Measurements from ENCODE around the gene TRPV2.
A peak's percentile ranks its signal among the peaks of the same experiment; 100 is the strongest.
"Not testable (repeated sequence)": the region's sequence is repeated elsewhere in the genome, so short reads cannot be mapped to it uniquely, and the experiment has no call there.

The TRPV2 gene, protein sequence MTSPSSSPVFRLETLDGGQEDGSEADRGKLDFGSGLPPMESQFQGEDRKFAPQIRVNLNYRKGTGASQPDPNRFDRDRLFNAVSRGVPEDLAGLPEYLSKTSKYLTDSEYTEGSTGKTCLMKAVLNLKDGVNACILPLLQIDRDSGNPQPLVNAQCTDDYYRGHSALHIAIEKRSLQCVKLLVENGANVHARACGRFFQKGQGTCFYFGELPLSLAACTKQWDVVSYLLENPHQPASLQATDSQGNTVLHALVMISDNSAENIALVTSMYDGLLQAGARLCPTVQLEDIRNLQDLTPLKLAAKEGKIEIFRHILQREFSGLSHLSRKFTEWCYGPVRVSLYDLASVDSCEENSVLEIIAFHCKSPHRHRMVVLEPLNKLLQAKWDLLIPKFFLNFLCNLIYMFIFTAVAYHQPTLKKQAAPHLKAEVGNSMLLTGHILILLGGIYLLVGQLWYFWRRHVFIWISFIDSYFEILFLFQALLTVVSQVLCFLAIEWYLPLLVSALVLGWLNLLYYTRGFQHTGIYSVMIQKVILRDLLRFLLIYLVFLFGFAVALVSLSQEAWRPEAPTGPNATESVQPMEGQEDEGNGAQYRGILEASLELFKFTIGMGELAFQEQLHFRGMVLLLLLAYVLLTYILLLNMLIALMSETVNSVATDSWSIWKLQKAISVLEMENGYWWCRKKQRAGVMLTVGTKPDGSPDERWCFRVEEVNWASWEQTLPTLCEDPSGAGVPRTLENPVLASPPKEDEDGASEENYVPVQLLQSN

DNA sequence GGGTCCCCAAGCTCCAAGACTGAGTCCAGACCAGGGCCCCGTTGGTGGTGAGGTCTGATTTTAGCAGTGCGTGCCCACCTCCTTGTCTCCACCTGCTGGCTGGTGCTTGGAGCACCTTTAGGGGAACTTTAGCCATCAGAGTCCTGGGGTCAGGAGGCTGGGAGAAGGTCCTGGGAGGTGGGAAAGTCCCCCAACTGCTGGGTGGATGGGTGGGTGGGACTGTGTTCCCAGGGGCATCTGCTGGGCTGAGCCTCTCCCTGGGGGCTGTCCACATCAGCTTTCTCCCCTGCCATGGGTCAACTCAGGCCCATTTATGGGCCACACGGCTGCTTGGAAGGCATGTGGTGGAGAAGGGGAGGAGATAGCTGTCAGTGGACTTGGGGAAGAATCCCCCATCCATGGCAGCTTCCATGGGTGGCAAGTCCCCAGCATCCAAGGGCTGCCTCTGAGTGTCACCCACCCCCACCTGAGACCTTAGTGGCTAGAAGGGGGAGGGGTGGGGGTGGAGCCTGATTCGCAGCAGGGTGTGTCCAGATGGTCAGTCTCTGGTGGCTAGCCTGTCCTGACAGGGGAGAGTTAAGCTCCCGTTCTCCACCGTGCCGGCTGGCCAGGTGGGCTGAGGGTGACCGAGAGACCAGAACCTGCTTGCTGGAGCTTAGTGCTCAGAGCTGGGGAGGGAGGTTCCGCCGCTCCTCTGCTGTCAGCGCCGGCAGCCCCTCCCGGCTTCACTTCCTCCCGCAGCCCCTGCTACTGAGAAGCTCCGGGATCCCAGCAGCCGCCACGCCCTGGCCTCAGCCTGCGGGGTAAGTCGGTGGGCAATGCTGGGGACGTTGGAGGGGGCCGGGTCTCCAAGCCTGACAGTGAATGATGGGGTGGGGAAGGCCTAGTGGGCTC lies at the start of gene TRPV2:
TRPV2 (plus strand) TSS at position 541 of the 894 bp plus-strand sequence. CDS start 2,098 bp downstream, outside the sequence.
- no peak for DNase-seq

DNA sequence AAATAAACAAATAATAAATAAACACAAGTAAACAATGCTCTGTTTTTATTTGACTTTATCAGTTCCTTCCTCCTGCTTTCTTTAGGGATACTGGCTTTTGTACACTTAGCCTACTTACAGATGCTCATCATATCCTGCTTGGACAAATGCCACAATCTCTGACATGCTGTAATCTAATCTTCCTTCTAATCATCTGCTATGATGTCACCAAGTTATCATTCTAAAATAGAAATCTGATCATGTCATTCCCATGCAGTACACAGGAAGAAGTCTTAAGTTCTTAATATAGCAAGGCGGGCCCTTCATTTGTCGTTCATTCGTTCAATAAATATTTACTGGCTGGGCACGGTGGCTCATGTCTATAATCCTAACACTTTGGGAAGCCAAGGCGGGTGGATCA lies 43.6 kb upstream of the TRPV2 start:
- DNase-seq = no peak

DNA sequence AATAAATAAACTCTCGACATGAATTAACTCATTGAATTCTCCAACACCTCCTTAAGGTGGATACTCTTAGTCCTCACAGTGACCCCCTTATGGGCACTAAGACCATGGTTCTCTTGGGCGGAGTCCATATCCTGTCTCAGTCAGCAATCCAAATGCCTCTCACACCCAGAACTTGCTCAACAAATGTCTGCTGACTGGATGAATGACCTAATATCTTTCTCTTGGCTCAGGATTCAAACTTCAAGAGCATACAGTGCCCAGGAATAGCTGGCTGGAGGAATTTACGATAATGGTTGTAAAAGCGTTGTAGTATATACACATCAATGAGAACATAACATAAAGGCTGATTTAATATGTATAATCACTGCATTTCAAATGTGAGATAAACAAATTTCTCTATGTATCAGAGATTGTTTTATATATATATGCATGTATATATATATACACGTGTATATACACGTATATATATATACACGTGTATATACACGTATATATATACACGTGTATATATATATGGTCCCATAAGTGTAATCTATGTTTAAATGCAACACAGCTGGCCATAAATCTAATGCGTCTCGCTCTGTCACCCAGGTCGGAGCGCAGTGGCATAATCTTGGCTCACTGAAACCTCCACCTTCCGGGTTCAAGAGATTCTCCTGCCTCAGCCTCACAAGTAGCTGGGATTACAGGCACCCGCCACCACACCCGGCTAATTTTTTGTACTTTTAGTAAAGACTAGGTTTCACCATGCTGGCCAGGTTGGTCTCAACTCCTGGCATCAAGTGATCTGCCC lies 41.0 kb upstream of the TRPV2 start:
- no peak for DNase-seq

DNA sequence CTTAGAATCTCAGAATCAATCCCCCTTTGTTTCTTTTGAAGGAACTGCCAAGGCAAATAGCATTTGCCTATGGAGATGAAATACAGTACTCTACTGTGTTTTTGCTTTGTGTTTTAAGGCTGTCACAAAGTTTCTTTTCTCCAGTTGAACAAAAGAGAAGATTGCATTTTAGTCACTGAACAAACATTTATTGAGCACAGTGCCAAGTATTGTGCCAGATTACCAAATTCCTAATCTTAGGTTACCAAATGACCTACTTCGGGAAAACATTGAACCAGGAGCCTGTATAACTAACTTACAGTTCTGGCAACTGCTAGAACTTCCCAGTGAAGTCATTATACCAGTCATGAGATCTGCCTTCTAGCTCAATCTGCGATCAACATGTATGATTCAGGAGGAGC lies 37.4 kb upstream of the TRPV2 start:
- no peak for DNase-seq

DNA sequence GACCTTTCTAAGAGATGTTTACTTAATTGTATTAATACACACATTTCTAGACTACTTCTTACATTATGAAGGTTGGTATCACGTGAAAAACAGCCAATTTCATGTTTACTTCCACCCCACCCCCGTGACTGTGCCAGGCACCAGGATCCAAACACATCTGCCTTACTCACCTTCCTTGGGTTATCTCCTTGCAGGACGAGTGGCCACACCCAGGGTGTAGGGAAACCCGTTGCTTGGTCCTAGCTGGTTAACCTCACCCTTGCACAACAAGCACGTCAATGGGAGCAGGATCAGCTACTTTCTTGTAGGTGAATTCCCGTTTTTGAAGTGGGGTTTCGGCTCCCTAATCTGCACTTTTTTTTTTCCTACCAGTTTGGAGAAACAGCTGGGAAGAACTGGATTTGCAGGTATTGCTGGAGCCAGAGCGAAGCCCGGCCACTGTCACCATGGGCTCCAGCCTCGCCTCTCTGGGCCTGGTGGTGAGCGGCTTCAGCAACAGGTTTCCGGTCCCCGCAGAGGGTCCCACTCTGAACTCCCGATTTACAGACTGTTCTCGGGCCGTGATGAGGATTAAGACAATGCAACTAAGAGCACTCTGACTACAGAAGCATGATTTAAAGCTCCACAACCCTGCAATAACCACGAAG lies 36.6 kb upstream of the TRPV2 start:
- no peak for DNase-seq

DNA sequence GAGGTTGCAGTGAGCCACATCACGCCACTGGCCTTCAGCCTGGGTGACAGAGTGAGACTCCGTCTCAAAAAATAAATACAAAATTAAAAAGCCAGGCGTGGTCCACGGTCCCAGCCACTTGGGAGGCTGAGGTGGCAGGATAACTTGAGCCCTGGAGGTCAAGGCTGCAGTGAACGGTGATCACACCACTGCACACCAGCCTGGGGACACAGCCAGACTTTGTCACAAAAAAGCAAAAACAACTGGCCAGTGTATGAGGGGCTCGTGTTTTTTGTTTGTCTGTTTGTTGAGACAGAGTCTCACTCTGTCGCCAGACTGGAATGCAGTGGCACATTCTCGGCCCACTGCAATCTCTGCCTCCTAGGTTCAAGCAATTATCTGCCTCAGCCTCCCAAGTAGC lies 35.7 kb upstream of the TRPV2 start:
- no peak for DNase-seq

DNA sequence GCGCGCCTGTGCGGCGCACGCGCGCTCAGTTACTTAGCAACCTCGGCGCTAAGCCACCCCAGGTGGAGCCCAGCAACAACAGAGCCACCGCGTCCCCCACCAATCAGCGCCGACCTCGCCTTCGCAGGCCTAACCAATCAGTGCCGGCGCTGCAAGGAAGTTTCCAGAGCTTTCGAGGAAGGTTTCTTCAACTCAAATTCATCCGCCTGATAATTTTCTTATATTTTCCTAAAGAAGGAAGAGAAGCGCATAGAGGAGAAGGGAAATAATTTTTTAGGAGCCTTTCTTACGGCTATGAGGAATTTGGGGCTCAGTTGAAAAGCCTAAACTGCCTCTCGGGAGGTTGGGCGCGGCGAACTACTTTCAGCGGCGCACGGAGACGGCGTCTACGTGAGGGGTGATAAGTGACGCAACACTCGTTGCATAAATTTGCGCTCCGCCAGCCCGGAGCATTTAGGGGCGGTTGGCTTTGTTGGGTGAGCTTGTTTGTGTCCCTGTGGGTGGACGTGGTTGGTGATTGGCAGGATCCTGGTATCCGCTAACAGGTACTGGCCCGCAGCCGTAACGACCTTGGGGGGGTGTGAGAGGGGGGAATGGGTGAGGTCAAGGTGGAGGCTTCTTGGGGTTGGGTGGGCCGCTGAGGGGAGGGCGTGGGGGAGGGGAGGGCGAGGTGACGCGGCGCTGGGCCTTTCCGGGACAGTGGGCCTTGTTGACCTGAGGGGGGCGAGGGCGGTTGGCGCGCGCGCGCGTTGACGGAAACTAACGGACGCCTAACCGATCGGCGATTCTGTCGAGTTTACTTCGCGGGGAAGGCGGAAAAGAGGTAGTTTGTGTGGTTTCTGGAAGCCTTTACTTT lies 34.5 kb upstream of the TRPV2 start, which contains the start of gene UBB:
UBB (plus strand) TSS at position 452 of the 856 bp plus-strand sequence. CDS start 817 bp downstream, outside the sequence.
- peak; percentile 91 for DNase-seq

DNA sequence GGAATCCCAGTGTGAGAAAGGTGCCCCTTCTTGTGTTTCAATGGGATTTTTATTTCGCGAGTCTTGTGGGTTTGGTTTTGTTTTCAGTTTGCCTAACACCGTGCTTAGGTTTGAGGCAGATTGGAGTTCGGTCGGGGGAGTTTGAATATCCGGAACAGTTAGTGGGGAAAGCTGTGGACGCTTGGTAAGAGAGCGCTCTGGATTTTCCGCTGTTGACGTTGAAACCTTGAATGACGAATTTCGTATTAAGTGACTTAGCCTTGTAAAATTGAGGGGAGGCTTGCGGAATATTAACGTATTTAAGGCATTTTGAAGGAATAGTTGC lies 33.9 kb upstream of the TRPV2 start:
- no peak for DNase-seq

DNA sequence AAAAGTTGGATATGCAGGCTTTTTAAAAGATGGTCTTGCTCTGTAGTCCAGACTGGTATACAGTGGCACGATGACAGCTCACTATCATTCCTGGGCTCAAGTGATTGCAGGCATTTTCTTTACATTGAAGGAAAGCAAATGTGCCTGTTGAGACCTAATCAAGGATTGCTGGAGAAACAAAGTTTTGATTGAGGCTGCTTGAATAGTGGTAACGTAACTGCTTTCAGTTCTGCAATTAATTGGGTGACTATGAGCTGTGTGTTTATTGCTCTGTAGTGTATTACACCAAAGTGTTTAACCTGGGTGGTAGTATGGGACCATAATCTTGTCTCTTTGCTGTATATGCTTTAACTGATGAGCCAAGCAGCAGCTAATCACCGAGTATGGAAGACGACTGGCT lies 32.2 kb upstream of the TRPV2 start:
- no peak for DNase-seq

DNA sequence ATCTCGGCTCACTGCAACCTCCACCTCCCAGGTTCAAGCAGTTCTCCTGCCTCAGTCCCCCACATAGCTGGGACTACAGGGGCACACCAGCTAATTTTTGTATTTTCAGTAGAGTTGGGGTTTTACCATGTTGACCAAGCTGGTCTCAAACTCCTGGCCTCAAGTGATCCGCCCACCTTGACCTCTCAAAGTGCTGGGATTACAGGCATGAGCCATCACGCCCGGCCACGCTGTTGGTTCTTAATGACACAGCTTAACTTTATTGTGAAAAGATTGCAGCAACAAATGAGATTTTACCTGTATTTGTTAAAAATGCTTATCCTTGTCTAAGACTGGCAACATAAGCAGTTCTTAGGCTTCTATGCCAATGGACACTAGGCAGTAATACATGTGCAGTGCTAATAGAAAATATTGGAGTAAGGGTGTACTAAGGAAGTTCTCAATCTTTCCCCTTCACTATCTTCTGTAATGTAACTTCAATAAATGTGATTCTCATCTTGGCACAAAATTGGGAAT lies 31.5 kb upstream of the TRPV2 start:
- DNase-seq = no peak

DNA sequence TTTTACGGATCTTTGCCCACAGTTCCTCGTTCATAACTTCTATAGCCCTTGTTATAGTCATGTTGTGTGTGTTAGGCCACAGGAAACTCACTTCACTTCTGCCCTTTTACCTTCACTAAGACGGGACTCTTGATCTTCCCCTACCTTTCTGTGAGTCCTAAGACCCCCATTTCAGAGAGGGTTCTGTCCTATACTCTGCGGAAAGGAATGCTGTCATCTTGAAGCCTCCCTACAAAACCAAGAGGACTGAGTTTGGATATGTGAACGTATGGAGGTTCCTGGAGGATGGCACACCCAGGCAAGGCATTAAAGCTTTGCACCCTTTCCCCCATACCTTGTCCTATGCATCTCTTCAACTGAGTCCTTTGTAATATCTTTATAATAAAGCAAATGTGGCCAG lies 30.8 kb upstream of the TRPV2 start:
- no peak for DNase-seq

DNA sequence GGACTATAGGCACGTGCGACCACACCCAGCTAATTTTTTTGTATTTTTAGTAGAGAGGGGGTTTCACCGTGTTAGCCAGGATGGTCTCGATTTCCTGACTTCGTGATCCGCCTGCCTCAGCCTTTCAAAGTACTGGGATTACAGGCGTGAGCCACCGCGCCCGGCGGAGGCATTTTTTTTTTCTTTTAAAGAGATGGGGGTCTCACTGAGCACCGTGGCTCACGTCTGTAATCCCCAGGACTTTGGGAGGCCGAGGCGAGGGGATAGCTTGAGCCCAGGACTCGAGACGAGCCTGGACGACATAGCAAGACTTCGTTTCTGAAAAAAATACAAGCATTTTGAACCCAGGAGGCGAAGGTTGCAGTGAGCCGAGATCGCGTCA lies 29.3 kb upstream of the TRPV2 start:
- not testable (repeated sequence) for DNase-seq

DNA sequence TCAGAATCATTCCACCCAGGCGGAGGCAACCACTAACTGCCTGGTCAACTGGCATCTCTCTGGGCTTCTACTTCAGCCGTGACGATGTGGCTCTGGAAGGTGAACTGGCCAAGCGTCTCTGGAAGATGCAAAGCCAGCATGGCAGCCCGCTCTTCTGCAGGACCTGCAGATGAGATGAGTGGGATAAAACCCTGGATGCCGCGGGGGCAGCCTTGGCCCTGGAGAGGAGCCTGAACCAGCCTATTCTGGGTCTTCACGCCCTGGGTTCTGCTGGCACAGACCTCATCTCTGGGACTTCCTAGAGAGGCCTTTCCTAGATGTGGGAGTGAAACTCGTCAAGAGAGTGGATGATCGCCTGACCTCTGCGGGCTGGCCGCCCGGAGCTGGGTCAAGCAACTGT lies 23.9 kb upstream of the TRPV2 start:
- DNase-seq = no peak

DNA sequence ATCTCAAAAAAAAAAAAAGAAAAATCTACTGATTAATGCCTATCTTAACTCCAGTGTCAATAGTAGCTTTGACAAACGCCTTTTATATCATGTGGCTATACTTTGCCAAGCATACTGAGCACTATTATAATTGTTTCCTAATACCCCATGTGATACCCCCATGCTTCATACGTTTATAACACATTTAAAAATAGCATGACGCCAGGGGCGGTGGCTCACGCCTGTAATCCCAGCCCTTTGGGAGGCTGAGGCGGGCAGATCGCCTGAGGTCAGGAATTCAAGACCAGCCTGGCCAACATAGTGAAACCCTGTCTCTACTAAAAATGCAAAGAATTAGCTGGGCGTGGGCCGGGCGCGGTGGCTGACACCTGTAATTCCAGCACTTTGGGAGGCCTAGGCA lies 22.9 kb upstream of the TRPV2 start:
- DNase-seq = not testable (repeated sequence)

DNA sequence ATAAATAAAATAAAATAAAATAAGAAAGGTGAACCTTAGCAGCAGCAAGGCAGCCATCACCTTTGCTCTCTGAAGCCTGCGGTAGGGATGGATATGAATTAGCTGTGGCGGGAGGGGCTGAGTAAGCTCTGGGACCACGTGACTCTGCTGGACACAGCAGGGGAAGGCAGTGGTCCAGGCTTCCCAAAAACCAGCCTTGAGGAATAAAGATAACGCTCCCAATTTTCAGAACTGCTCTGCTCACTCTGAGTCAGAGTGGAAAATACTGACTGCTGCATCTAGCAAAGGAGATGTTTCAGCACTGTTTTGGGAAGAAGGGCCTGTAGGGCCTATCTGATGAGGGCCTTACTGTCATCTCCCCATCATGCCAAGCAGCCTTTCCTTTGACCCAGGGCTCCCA lies 19.5 kb upstream of the TRPV2 start:
- DNase-seq = not testable (repeated sequence)

DNA sequence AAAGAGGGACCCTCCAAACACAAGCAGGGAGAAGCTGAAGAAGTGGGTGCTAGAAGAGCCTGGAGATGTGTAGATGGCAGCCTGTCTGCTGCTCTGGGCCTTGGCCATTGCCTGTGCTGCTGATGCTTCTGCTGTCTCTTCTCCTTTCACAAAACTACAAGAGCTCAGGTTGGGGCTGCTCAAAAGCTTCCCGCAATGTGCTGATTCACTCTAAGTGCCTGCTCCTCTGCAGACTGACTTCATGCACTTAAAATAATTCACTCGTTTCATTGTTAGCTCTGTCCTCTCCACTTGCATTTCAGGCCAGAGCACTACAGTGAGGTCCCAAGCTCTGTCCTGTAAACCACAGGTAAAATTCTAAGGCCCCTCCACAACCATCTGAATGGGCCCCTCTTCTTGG lies 18.7 kb upstream of the TRPV2 start:
- DNase-seq = not testable (repeated sequence)

DNA sequence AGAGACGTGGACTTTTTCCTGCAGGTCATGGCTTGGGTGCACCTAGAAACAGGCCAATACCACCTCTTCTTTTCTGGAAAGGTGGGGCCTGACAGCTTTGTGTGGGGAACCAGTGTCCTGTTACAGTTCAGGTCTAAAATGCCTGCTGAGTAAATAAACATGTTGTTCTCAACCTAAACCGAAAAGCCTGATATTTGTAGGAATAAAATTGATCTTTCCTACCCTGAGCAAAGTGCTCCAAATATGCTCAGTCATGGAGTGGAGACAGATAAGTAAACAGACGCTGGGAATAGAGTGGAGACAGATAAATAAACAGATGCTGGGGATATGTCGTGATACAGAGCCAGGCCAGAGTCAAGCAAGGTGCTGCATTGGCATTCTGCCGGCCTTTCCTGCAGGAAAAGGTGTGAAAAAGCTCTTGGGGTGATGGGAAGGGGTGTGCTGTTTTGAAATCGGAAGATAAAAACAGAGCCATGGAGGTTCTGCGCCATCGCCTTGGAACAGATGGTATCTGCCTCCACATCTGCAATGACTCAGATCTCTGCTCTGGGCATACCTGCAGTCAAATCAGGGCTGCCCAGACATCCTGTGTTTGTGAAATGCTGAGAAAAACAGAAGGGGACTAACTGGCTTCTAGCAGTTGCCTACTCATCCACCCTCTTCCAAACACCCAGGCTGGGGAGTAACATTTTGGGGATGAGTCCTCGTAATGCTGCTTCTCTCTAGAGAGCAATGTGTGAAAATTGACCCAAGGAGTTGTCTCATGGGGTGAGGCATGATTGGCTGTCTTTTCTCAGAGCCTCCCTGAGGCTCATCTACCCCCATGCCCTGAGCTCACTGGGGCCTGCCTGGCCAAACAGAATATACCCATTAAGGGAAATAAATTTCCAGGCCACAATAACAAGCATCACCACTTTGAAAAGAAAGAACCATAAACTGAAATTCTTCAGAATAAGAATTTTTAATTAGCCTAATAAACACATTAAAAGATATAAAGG lies 16.8 kb upstream of the TRPV2 start:
- no peak for DNase-seq

DNA sequence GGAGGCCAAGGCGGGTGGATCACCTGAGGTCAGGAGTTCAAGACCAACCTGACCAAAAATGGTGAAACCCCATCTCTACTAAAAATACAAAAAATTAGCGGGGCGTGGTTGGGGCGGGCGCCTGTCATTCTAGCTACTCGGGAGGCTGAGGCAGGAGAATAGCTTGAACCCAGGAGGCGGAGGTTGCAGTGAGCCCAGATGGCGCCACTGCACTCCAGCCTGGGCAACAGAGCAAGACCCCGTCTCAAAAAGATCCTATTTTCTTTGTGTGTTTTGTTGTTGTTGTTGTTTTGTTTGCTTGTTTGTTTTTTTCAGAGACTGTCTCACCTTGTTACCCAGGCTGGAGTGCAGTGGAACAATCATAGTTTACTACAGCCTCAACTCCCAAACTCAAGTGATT lies 11.5 kb upstream of the TRPV2 start:
- not testable (repeated sequence) for DNase-seq
